OCI-LY3 (cell line): ENCODE measurements around the gene HIPK2.

Experiments
- H2AFZ ChIP-seq: fragments of 200-600, 300-600 bp; shearing (Covaris generic); 2 replicates; pipeline ENCODE4 v1.6.0; 2014; ENCODE audit warnings: antibody characterized with exemption, low read depth, low read length
- H3K27ac ChIP-seq: fragments of 200-600, 300-600 bp; sonication (generic); 2 replicates; pipeline ENCODE4 v1.5.1; 2014; ENCODE audit warnings: mild to moderate bottlenecking, low read length, moderate library complexity, mixed read lengths
- H3K27me3 ChIP-seq: fragments of 200-600, 300-600 bp; sonication (generic); 2 replicates; pipeline ENCODE4 v1.6.1; 2014; ENCODE audit warnings: low read depth, low read length, mixed read lengths
- H3K36me3 ChIP-seq: fragments of 200-600, 300-600 bp; sonication (generic); replicated peaks from 2 replicates; pipeline ENCODE3; 2014; ENCODE audit warnings: low read depth, low read length, mixed read lengths
- H3K4me1 ChIP-seq: fragments of 300-600, 200-600 bp; sonication (generic); 2 replicates; pipeline ENCODE4 v1.6.1; 2014; ENCODE audit warnings: low read length, mixed read lengths
- H3K4me2 ChIP-seq: fragments of 200-600, 300-600 bp; sonication (generic); 2 replicates; pipeline ENCODE4 v1.6.1; 2014; ENCODE audit warnings: low read length, mixed read lengths
- H3K4me3 ChIP-seq: fragments of 300-600, 200-600 bp; sonication (generic); 2 replicates; pipeline ENCODE4 v1.5.1; 2014; ENCODE audit warnings: antibody characterized with exemption, mild to moderate bottlenecking, low read length, moderate library complexity
- H3K79me2 ChIP-seq: fragments of 300-600, 200-600 bp; shearing (Covaris generic); 2 replicates; pipeline ENCODE4 v1.6.1; 2014; ENCODE audit warnings: mild to moderate bottlenecking, low read length, mixed read lengths
- H3K9ac ChIP-seq: fragments of 300-600, 200-600 bp; shearing (Covaris generic); 2 replicates; pipeline ENCODE4 v1.6.0; 2014; ENCODE audit warnings: mild to moderate bottlenecking, low read length, moderate library complexity
- H3K9me3 ChIP-seq: fragments of 200-600, 300-600 bp; shearing (Covaris generic); 2 replicates; pipeline ENCODE4 v1.6.1; 2014; ENCODE audit warnings: low read length, mixed read lengths; ENCODE audit not compliant: insufficient read depth
- H4K20me1 ChIP-seq: fragments of 200-600, 300-600 bp; sonication (generic); 2 replicates; pipeline ENCODE4 v1.6.1; 2016; ENCODE audit warnings: low read length, mixed read lengths; ENCODE audit not compliant: insufficient read depth
- CTCF ChIP-seq: fragments of 200-600, 300-600 bp; sonication (generic); IDR thresholded peaks from 2 replicates; pipeline ENCODE4 v1.5.1; 2014; ENCODE audit warnings: antibody characterized with exemption, low read length, low read depth
- EZH2phosphoT487 ChIP-seq: fragments of 200-600 bp; shearing (Covaris generic); IDR thresholded peaks from 2 replicates; pipeline ENCODE4 v1.6.1; 2018; ENCODE audit warnings: antibody characterized with exemption, mixed run types, low read depth

Gene HIPK2

GRCh38 chr7:139813689-139814088 is 35.9 kb upstream of the HIPK2 start:
- Histone ChIP-seq H3K4me2 (no peak overlapping the region), H4K20me1 (no peaks in the 10 kb centered on the region), H3K27ac (no peak overlapping the region), H3K9me3 (no peaks in the 10 kb centered on the region), H3K79me2 (no peaks in the 10 kb centered on the region), H3K4me3 (no peak overlapping the region), H2AFZ (no peak overlapping the region), H3K4me1 (no peaks in the 10 kb centered on the region), H3K9ac (no peak overlapping the region), H3K27me3 (peaks cover 22% of the 10 kb centered on the region), H3K36me3 (no peaks in the 10 kb centered on the region)
- TF ChIP-seq CTCF (no peak), EZH2phosphoT487 (no peak)

GRCh38 chr7:139813151-139813550 is 35.4 kb upstream of the HIPK2 start:
- H2AFZ ChIP-seq, result no peak overlapping the region
- peaks cover 24% of the 10 kb centered on the region for H3K27me3 ChIP-seq
- H3K4me3 ChIP-seq, result no peak overlapping the region
- no peaks in the 10 kb centered on the region for H4K20me1 ChIP-seq
- H3K27ac ChIP-seq, result no peak overlapping the region
- no peak overlapping the region for H3K4me2 ChIP-seq
- no peaks in the 10 kb centered on the region for H3K4me1 ChIP-seq
- H3K36me3 ChIP-seq, result no peaks in the 10 kb centered on the region
- no peaks in the 10 kb centered on the region for H3K9me3 ChIP-seq
- no peaks in the 10 kb centered on the region for H3K79me2 ChIP-seq
- no peak for TF ChIP-seq EZH2phosphoT487
- no peak overlapping the region for H3K9ac ChIP-seq

GRCh38 chr7:139811066-139811465 is 33.3 kb upstream of the HIPK2 start:
- Histone ChIP-seq H4K20me1 (no peaks in the 10 kb centered on the region), H3K4me1 (no peaks in the 10 kb centered on the region), H3K27ac (no peak overlapping the region), H3K9me3 (no peaks in the 10 kb centered on the region), H3K36me3 (no peaks in the 10 kb centered on the region), H3K4me2 (no peak overlapping the region), H2AFZ (no peak overlapping the region), H3K27me3 (peaks cover 24% of the 10 kb centered on the region), H3K4me3 (no peak overlapping the region), H3K79me2 (no peaks in the 10 kb centered on the region), H3K9ac (no peak overlapping the region)
- TF ChIP-seq EZH2phosphoT487 (no peak), CTCF (no peak)

GRCh38 chr7:139808846-139809442 is 31.1 kb upstream of the HIPK2 start:
- no peak for TF ChIP-seq EZH2phosphoT487
- peaks cover 24% of the 10 kb centered on the region for H3K27me3 ChIP-seq

GRCh38 chr7:139808427-139808826 is 30.6 kb upstream of the HIPK2 start:
- H2AFZ ChIP-seq, result no peak overlapping the region
- H3K9me3 ChIP-seq, result no peaks in the 10 kb centered on the region
- no peaks in the 10 kb centered on the region for H4K20me1 ChIP-seq
- H3K27me3 ChIP-seq, result peaks cover 24% of the 10 kb centered on the region
- TF ChIP-seq EZH2phosphoT487 (no peak), CTCF (no peak)
- H3K9ac ChIP-seq, result no peak overlapping the region
- no peak overlapping the region for H3K4me2 ChIP-seq
- H3K27ac ChIP-seq, result no peak overlapping the region
- no peaks in the 10 kb centered on the region for H3K4me1 ChIP-seq
- H3K36me3 ChIP-seq, result no peaks in the 10 kb centered on the region
- H3K79me2 ChIP-seq, result no peaks in the 10 kb centered on the region
- no peak overlapping the region for H3K4me3 ChIP-seq

More at GRCh38 chr7:139808846-139809442, 31.1 kb upstream of the HIPK2 start:
- H2AFZ ChIP-seq, result no peak overlapping the region
- no peak overlapping the region for H3K27ac ChIP-seq
- no peaks in the 10 kb centered on the region for H3K4me1 ChIP-seq
- no peak overlapping the region for H3K9ac ChIP-seq
- H3K36me3 ChIP-seq, result no peaks in the 10 kb centered on the region
- no peaks in the 10 kb centered on the region for H4K20me1 ChIP-seq
- H3K4me2 ChIP-seq, result no peak overlapping the region
- no peaks in the 10 kb centered on the region for H3K79me2 ChIP-seq
- no peak overlapping the region for H3K4me3 ChIP-seq
- no peaks in the 10 kb centered on the region for H3K9me3 ChIP-seq
